HG03039 (cell line): ENCODE data around the gene OTOF.
"Not testable (repeated sequence)": the region's sequence is repeated elsewhere in the genome, so short reads cannot be mapped to it uniquely, and the experiment has no call there.

Source experiments
- ATAC-seq: cut with Tn5 transposase; IDR thresholded peaks from one replicate; pipeline ENCODE4 v1.9.1; 2021; ENCODE audit warnings: mild to moderate bottlenecking, moderate library complexity; ENCODE audit not compliant: unreplicated experiment

The OTOF gene

DNA sequence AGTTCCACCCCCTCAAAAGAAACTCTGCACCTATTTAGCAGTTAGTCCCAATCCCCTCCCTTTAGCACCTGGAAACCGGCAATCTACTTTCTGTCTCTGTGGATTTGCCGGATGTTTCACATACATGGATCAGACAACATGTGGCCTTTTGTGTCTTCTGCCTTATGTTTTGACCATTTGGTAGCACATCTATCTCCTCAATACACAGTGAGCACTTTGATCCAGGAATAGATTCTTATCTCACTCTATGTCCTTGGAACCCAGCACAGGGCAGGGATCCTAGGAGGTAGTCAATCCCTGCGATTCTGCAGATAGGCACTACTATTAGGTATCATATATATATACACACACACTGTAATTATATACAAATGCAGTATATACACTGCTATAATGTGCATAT is 3.8 kb upstream of the OTOF start:
- no peak for ATAC-seq

DNA sequence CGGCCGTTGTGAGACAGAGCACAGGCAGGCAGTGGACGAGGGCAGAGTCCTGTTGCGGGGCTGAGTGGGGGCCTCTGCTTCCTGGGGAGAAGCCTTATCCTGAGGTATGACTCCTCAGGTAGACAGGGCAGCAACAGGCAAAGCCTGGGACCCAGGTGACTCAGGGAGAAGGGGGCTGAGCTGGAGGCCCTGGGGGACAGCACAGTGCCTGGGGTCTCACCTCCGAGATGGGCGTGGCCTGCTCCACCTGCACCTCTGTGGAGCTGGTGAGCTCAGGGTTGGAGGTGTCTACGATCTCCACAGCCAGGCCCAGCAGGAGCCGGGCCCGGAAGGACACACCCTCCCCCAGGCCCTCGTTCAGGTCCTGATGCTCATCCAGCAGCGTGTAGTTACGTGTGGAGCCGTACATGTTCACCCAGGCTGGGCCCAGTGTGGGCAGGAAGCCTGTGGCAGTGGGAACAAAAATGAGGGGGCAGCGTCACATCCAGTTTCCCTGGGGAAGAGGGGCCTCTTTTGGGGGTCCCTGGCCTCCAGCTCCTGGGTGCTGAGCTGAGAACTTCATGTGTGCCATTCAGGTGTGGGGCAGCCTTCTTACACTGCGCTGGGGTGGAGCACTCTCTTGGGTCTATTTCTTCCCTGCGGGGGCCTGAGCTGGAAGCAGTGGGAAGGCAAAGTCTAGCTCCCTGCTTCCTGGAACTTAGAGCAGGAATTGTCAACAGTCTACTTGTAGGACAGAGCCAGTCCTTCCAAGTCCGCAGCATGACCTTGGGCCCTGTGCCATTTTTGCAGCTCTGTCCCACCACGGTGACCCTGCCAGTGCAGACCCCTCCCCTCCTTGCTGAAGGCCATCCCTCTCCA is 2.9 kb upstream of the OTOF start:
- ATAC-seq, result no peak

DNA sequence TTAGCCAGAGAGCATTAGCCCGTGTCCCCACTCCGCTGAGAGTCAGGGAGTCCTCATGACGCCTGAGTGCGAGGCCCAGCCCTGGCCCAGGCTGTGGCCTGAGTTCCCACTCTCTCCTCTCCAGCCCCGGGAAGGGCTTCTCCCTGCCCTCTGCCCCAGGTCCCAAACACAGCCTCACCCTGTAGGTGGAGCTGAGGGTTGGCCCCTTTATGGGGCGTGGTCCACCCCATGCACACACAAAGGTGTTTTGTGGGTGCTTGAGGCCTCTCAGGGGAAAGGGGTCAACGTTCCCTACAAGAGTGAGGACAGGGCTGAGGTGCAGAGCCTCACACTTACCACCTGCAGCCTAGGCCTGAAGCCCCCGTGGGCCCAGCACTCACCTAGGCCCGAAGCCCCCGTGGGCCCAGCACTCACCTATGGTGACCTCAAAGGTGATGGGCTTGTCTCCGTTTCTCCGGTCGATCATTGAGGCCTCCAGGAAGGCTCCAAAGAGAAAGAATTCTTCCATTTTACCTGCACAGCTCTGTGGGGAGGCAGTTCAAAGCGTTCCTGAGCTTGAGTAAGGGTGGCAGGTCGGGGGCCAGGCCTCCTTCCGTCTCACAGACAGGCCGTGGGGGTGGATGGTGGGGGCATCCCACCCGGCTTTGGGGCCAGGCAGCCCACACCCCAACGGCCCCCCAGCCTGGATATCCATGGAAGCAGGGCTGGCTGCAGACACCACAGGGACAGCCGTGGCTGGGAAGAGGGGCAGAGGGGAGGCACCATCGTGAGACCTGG is 2.1 kb upstream of the OTOF start:
- ATAC-seq, result no peak

DNA sequence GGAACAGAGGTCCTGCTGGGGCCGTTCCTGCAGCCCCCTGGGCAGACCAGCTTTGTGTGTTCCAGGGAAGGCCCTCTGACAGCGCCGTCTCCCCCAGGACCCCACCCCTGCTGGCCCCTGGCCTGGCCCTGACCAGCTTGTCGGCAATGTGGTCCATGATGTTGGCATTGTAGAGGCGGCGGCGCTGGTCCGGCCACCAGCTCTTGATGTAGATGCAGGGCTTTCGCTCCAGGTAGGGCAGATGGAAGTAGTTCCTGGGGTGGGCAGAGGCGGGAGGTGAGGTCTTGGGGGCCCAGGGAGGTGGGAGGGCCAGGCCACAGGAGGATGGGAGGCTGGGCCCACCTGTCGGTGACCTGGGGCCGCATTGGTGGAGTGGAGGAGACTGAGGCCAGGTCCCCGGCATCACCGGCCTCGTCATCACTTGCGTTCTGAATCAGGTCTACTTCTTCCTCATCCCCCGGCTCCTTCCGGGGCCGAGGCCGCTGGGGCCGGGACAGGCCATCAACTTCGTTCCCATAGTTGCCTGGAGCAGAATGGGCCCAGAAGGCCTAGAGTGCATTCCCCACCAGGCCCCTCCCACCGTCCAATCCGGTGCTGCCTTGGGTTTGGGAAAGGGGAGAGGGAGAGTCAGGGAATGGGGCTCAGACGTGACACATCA is 1.3 kb upstream of the OTOF start:
- no peak for ATAC-seq

DNA sequence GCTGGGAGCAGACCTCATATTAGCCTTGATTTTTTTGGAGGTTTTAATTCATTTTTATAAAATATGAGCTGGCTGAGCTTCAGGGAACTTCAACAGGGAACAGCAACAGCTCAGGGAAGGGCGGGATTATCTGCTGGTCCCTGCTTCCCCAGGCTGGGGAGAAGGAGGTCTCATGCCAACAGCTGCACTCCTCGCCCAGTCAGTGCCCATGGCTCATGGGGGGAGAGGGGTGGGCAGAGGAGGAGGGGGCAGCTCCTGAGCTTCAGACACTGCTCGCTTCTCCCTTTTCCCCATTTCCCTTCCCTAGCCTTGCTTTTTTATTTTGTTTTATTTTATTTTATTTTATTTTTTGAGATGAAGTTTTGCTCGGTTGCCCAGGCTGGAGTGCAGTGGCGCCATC is 442 bp upstream of the OTOF start:
- ATAC-seq, result no peak

DNA sequence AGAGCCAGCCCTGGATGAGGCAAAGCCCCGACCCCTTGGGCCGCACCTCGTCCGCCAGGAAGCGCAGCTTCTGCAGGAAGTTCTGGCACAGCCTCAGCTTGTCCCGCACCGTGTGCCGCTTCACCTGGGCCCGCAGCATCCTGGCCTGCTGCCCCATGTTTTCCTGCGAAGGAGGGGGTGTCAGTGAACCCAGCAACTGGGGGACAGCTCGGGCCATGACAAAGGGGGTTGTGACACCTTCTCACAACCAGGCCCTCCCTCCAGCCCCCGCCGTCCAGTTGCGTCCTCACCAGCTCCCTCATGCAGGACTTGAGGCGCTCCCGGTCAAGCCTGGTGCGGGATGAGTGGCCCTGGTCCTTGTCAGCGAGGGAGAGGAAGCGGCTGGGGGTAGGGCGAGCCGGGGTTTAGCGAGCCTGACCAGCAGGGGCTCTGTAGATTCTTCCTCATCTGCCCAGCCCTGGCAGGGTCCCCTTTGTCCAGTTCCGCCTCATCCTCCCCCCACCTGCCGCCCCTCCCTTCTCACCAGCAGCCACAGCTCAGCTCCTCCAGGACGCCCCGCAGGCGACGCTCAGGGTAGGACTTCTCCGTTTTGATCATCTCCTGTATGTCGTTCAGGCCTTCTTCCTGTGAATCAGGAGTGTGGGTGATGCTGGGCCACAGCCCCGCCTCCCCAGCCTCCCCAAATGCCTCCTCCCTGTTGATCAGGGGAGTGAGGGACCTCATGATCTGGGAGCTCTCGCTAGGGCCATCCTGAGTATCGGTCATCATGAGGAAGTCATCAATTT is 606 bp downstream of the OTOF start:
- no peak for ATAC-seq

DNA sequence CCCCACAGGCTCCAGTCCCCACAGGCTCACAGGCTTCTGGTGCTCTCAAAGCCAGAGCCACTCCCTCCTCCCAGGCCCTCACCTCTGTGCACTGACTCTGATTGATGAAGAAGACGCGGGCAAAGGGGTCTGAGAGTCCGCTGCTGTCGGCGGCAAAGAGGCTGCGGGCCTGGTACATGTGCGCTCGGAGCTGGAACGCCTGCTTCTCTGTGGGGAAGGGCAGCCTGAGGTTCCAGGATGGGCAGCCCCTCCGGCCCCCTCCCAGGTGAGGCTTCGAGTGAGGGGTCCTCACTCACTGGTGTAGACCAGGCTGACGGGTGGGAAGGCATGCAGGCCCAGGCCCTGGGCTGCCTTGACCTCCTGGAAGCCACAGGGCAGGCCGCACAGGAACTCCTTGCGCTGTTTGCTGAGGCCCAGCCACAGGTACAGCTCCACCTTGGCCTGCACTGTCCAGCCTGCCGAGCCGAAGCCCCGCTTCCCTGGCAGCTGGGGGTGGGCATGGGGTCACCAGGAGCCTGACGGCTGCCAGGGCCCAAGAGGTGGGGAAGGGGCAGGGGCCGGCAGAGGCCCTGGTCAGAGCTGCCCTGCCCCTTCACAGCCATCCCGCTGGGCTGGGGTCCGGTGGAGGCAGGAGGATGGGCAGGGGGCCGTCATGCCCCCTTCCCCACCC is 2.0 kb downstream of the OTOF start:
- ATAC-seq, result no peak

DNA sequence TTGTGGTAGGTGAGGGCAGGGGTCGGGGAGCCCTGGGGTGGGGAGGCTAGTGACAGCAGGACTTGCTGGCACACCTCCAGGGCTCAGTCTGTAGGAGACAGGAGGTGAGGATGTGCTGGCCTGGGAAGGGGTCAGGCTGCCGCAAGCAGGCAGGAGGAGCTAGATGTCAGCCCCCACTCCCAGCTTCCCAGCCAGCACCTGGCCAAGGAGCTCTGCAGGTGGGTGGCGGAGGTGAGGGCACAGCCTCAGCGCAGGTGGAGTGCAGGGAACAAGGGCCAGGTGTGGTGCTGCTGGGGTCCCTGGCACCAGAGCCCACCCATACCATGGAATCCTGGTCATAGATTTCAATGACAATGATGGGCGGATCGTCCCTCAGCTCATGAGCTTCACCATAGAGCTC is 2.9 kb downstream of the OTOF start:
- no peak for ATAC-seq

DNA sequence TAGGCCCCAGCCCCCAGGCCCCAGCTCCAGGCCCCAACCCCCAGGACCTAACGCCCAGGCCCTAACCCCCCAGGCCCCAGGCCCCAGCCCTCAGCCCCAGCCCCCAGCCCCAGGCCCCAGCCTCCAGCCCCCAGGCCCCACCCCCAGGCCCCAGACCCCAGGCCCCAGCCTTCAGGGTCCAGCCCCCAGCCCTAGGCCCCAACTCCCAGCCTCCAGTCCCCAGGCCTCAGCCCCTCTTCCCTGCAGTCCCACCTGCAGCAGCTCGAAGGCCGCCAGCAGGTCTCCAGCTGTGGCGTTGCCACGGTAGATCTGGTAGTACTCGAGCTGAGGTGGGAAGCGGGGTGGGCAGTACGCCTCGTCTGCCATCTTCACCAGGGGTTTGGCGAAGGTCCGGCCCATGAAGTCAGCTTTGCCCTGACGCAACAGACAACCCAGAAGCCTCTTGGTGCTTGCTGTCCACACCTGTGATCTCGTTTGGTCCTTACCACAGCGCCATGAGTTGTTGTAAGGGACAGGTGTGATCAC is 3.6 kb downstream of the OTOF start:
- no peak for ATAC-seq

DNA sequence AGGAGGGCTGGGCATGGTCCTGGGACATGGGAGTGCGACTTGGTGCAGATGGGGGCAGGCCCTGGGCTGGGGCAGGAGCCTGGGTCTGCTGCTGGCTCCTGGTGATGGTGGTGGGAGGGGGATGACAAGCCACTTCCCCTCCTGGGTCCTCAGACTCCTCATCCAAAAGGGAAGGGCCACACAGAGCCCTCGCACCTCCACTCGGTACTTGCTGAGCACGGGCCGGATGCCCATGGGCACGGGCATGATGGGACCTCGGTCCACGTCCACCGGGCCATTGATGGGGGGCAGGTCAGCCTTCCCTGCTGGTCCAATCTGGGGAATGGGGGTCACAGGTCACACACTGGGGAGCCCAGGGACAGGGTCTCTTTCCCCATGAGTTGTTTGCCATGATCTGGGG is 4.1 kb downstream of the OTOF start:
- no peak for ATAC-seq

DNA sequence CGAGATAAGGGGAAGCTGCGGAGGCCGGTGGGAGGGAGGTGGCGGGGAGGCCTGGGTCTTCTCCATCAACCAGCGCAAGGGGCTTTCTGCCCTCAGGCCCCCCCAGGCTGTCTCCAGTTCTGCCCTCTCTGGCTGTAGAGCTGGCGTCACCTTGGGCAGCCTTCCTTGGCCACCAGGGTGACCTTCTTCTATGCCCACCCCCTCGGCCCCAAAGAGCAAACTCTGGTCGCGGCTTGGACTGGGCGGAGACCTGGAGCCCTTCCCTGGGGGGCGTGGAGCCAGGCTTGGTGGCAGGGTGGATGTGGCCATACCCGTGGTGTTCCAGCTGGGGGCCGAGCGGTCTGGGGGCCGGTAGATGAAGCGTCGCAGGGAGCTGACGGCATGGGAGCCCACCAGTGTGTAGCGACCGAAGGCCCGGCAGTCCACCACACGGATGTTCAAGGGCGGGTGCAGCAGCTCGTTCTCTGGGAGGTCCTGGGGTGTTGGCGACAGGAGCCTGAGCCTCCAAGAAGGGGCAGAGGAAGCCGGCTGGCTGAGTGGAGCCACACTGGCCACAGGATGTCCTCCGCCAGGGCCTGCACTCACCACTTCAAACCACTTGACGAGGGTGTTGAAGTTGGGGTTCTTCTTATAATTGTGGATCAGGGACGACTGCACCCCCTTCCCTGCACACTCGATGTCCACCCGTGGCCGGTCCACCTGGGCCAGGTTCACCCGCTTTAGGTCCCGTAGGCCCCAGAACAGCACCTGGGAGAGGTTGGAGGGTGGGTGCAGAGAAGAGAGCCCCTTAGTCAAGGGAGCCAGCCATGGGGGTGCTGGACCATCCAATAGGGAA is 4.9 kb downstream of the OTOF start:
- ATAC-seq, result no peak

DNA sequence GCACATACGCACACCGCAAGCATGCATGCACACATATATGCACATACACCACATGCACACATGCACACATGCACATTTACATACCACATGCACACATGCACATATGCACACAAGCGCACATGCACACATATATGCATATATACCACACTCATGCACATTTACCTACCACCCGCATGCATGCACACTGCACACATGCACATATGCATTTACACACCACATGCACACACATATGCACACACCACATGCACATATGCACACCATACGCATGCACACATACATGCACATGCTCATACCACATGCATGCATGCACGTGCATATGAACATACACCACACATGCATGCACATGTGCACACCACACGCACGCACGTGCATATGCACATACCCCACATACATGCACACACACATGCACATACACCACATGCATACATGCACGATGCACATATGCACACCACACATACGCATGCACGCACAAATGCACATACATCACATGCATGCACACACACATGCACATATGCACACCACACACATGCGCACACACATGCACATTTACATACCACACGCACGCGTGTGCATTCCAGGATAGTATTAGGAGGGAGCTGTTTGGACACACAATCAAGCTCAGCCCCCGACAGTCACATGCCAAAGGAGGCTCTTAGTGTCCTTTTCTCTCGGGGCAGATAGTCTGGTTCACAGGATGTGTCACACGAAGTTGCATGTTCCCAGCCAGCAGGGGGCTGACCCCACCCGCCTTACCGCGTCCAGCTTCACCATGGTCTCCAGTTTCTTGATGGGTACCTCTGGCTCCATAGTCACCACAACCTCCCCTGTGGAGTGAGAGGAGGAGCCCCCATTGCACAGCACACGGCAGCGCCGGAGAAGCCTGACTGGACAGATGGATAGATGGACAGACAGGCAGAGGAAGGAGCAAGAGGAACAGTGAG is 5.9 kb downstream of the OTOF start:
- ATAC-seq, result no peak

DNA sequence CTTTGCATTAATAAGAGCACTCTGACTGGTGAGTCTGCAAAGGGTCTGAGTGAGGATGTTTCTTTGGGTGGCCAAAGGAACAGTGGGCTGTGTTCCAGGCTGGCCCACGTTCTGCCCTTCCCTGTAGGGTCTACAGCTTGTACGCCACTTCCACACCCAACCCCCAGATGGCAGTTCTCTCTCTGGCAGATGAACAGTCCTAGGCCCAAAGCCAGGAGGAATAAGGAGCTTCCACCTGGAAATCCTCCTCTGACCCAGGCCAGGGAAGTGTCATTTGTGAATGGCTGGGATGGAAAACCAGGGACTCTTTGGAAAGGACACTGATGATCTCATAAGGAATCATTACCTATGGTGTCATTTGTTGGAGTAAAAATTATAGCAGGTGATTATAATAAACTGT is 6.6 kb downstream of the OTOF start:
- ATAC-seq, result no peak

DNA sequence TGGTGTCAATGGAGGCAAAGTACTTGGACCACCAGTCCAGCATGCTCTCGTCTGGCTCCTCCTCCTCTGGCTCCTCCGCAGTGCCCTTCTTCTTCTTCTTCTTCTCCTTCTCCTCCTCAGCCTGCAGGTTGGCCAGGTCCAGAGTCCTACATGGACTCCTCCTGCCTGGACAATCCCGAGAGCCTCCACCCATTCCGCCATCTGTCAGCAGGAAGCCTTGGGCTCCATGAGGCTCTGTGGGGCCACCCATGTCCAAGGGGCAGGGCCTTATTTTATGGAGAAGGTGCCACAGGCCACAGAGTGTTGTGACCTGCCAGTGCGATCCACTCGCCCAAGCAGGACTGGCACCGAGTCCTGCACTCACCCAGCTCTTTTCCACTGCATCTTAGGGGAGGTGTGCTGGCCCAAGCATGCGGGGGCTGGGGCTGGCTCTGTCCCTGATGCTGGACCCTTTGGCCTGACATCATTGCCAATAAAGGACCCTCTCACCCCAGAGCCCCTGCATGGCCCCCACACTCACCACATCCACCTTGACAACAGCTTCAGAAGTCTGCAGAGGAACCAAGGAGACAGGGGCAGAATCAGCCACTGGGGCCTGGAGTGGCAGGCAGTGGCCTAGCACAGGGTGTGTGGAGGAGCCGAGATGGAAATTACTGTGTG is 7.2 kb downstream of the OTOF start:
- no peak for ATAC-seq

DNA sequence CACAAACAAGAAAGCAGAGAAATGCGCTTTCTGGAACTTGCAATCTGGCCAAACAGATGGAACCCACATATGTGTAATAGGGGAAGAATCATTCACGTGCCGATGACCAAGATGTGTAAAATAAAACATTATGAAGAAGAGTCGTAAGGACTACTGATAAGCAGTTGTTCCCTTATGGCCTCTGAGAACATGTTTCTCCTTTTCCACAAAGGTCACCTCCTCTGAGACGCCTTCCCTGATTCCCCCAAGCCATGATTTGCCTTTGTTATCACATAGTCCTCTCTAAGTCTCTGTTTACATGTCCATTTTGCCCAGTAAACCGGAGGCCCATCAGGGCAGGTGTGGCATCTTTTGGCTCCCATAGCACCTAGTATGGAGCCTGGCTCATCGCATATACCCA is 8.0 kb downstream of the OTOF start:
- no peak for ATAC-seq

DNA sequence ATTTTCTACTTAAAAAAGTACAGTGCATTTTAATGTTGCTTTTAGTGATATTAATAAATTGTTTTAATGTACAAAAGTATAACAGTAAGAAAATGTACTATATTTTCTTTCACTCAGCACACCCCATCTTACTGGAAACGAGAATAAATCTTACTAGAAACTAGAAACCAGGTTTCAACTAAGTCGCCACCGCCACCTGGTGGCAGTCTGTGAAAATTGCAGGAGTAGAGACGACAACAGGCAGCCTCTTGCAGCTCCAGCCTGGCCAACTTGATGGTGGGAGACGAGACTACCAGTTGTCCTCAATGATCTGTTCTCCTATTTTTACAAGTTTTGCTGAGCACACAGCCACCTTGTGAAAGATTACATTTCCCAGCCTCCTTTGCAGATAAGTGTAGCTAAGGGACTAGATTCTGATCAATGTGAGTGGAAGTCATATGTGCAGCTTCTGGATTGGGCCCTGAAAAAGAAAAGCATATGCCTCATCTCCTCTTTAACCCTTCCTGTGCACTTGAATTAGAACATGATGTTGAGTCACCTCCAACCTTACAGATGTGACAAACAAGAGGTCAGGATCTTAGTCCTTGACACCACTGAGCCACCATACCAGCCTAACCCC is 8.7 kb downstream of the OTOF start:
- no peak for ATAC-seq

DNA sequence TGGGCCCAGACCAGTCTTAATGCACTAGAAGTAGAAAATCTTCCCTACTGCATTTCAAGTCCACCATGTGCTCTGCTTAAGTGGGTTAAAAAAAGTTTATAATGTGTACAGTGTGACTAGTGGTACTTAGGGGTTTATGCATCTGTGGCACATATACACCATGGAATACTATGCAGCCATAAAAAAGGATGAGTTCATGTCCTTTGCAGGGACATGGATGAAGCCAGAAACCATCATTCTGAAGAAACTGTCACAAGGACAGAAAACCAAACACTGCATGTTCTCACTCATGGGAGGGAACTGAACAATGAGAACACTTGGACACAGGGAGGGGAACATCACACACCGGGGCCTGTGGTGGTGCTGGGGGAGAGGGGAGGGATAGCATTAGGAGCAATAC is 9.4 kb downstream of the OTOF start:
- not testable (repeated sequence) for ATAC-seq
